GM19025 (cell line): Measurements from ENCODE around the gene LYRM1.
"Not testable (repeated sequence)": the region's sequence is repeated elsewhere in the genome, so short reads cannot be mapped to it uniquely, and the experiment has no call there.

ENCODE experiments used
- ATAC-seq: cut with Tn5 transposase; IDR thresholded peaks from one replicate; pipeline ENCODE4 v1.9.1; 2021; ENCODE audit warnings: mild to moderate bottlenecking, low read depth, moderate library complexity; ENCODE audit not compliant: unreplicated experiment

The LYRM1 gene

GRCh38 chr16:20960899-20961298, 60.3 kb downstream of the LYRM1 start:
- ATAC-seq: no peak

GRCh38 chr16:20968765-20969164, 68.2 kb downstream of the LYRM1 start:
- no peak for ATAC-seq

GRCh38 chr16:20969386-20969785, 68.8 kb downstream of the LYRM1 start:
- ATAC-seq: no peak

- ATAC-seq: no peak
These were observed 70.8 kb downstream of the LYRM1 start for GRCh38 chr16:20971401-20971800.

- ATAC-seq: not testable (repeated sequence)
These were observed 72.6 kb downstream of the LYRM1 start for GRCh38 chr16:20973201-20973600.
